DMS 273 (cell line): ENCODE results near the gene ERP29.
"Not testable (repeated sequence)": the region's sequence is repeated elsewhere in the genome, so short reads cannot be mapped to it uniquely, and the experiment has no call there.

ENCODE experiments used
- DNase-seq: peaks from one replicate; lab custom pipeline; 2025; ENCODE audit not compliant: unreplicated experiment; lab: John Stamatoyannopoulos, UW

Gene ERP29

DNA sequence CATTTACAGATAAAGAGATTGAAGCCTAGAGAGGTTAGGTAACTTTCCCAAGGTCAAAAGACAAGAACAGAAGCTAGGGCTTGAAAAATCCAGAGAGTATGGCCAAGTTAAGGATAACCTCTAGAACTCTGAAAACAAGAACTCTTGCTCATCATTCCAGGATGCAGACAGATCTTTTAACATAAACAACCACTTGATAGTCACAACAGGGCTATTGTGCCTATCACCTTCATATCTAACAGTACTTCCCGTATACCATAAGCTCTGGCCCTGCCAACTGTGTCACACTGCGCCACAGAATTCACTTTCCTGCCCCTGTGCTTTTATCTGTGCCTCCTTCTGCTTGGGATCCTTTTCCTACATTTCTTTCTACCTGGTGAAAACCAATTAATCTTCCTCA lies 18.2 kb downstream of the ERP29 start:
- no peak for DNase-seq

GRCh38 chr12:112032292-112032691 lies 19.1 kb downstream of the ERP29 start:
- no peak for DNase-seq

DNA sequence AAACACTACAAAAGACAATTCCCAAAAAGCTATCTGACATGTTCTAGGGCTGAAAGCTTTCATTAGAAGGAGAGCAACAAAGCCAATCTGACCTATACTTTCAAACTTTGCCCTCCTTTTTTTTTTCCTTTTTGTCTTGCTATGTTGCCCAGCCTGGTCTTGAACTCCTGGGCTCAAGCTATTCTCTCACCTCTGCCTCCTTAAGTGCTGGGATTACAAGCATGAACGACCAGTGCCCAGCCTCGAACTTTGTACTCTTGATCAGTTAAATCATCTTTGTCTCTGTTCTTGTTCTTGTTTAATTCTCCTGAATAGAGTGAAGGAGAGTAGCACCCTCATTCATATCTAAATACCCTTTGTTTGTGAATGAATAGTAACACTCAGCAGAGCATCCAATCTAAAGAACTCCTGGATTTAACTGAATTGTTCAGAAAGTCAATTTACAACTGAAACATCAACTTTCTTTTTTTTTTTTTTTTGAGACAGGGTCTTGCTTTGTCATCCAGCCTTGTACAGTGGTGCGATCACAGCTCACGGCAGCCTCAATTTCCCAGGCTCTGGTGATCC lies 22.1 kb downstream of the ERP29 start:
- DNase-seq: no peak

GRCh38 chr12:112036614-112037013 lies 23.4 kb downstream of the ERP29 start:
- DNase-seq: not testable (repeated sequence)

DNA sequence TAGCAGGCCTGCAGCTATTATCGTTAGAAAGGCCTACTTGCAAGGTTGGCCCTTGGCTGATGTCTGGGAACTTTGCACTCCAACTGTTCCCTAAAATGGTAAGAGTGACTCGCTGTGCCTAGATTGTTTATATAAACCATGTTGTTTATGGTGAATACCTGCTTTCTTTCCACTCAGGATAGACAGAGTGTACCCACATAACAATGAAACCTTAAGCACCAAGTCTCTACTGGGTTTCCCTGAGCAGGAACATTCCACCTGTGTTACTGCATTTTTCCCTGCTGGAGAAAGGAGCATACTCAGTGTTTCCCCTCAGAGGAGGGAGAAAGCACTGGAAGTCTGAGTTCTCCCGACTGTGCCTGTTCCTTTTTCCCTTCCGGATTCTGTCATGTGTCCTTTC lies 32.8 kb downstream of the ERP29 start:
- no peak for DNase-seq

DNA sequence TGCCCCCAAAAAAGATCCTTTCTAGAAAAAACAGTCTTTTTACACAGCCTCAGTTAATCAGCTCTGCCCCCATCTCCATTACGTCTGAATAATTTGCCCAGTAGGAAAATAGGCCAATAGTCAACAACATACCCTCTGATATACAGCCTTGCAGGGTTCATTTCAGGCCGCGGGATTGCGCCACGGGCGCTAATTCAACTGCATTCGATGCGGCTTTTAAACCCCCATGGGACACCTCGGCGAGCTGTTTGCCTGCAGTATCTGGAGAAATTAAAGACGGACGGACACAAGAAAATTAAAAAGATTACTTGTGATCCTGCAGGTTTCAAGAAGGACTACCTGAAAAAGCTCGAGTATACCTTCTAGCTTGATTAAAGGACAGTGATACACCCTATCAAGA lies 36.1 kb downstream of the ERP29 start:
- DNase-seq: no peak

GRCh38 chr12:112061137-112061536 lies 47.9 kb downstream of the ERP29 start:
- no peak for DNase-seq

DNA sequence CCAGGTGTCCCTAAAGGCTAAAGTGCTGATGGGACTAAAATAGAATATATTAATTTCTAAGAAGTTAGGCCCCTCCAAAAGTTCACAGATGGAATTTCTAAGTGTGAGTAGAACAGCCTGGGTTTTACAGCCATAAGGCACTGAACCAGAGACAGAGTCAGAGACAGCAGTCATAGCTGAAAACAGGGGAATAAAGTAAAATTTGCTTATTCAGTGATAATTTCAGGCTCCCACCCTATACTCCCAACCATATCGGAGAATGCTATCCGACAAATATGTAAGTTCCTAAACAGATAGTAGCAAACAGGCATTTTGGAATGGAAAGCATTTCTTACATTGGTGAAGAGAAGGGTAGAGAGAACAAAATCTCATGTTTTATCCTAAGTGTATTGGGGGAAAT lies 50.0 kb downstream of the ERP29 start:
- DNase-seq: no peak

GRCh38 chr12:112066566-112066965 lies 53.3 kb downstream of the ERP29 start:
- DNase-seq: no peak
